K562 (cell line): ENCODE results near the gene GLRA1. TPM values are rescaled to one million over a fixed set of nuclear protein-coding genes. Genes with fewer than 3 reads are reported as not detected.
"Not testable (repeated sequence)": the region's sequence is repeated elsewhere in the genome, so short reads cannot be mapped to it uniquely, and the experiment has no call there.

Experiments
- ATAC-seq: fragments of 200-7000 bp; cut with Tn5 transposase; 3 replicates; pipeline ENCODE4 v1.9.1; 2020; ENCODE audit warnings: moderate library complexity
- BruUV-seq: library from RNA; stranded (reverse); fragments of 400-500 nt; replicated peaks from 2 replicates; lab custom pipeline; 2021; lab: Mats Ljungman, UMichigan
- CTCF ChIA-PET: fragments of 300-600 bp; formaldehyde crosslinking; extraction: SDS; loops from one replicate; lab custom pipeline; 2021; ENCODE audit warnings: low intra/inter-chr PET ratio; lab: Yijun Ruan, JAX
- POLR2A ChIA-PET: fragments of 300-600, 350-650 bp; sonication (Branson Sonifier 250); formaldehyde crosslinking; extraction: SDS; loops from one replicate; lab custom pipeline; 2021; ENCODE audit warnings: antibody characterized with exemption, inconsistent platforms; lab: Yijun Ruan, JAX
- DNase-seq, 4 experiments: peaks; one replicate each; pipeline versions ENCODE4 v3.0.0 to v3.0.0-alpha.2; 2011 to 2018; ENCODE audit warnings: low spot score in 3 of 4, mixed read lengths in 3 of 4; ENCODE audit errors: extremely low read depth in 1 of 4
- FAIRE-seq: peaks from 2 replicates; lab custom pipeline; 2011; peaks lifted over from hg19 to GRCh38; lab: Jason Lieb, UNC
- H2AFZ ChIP-seq: 2 replicates; pipeline ENCODE4 v1.6.0; 2011; ENCODE audit warnings: low read depth, low read length, control low read depth, inconsistent platforms
- H3K27ac ChIP-seq: fragments of 200-600 bp; 3 replicates; pipeline ENCODE4 v1.8.0; 2011; ENCODE audit warnings: low read depth, mild to moderate bottlenecking, control low read depth, inconsistent platforms, low read length, moderate library complexity, mixed read lengths; ENCODE audit errors: extremely low read depth
- H3K27me3 ChIP-seq, 2 experiments: fragments of 300-600 bp in 1 of 2; 2 replicates in 1 of 2; 3 replicates in 1 of 2; pipeline versions ENCODE4 v1.6.0 to v1.8.0; 2011; ENCODE audit warnings: inconsistent platforms in 2 of 2, low read length in 2 of 2, mild to moderate bottlenecking in 1 of 2, mixed read lengths in 1 of 2, moderate library complexity in 1 of 2; ENCODE audit not compliant: control insufficient read depth in 2 of 2, insufficient read depth in 2 of 2
- H3K36me3 ChIP-seq: fragments of 300-600 bp; 3 replicates; pipeline ENCODE4 v1.8.0; 2011; ENCODE audit warnings: mild to moderate bottlenecking, low read length, inconsistent platforms; ENCODE audit not compliant: control insufficient read depth, insufficient read depth
- H3K4me1 ChIP-seq, 2 experiments: fragments of 200-600 bp in 1 of 2; replicated peaks in 1 of 2; 2 replicates in 1 of 2; 3 replicates in 1 of 2; pipeline versions ENCODE4 v1.5.1 to v1.8.0; 2011; ENCODE audit warnings: inconsistent platforms in 2 of 2, low read length in 2 of 2, mild to moderate bottlenecking in 1 of 2, mixed read lengths in 1 of 2, moderate library complexity in 1 of 2; ENCODE audit not compliant: control insufficient read depth in 2 of 2, insufficient read depth in 2 of 2
- H3K4me2 ChIP-seq: 2 replicates; pipeline ENCODE4 v1.6.1; 2011; ENCODE audit warnings: low read length, control low read depth, inconsistent platforms, mixed read lengths; ENCODE audit not compliant: insufficient read depth
- H3K4me3 ChIP-seq: fragments of 200-600 bp; sonication (generic), shearing (Covaris generic); 2 replicates; pipeline ENCODE4 v1.5.1; 2016; ENCODE audit warnings: control low read depth, inconsistent platforms
- H3K79me2 ChIP-seq: fragments of 200-600 bp; 3 replicates; pipeline ENCODE4 v1.8.0; 2011; ENCODE audit warnings: low read length, inconsistent platforms; ENCODE audit not compliant: control insufficient read depth, insufficient read depth
- H3K9ac ChIP-seq, 2 experiments: 2 replicates each; pipeline versions ENCODE4 v1.6.0 to v1.6.1; 2011; ENCODE audit warnings: low read depth in 2 of 2, low read length in 2 of 2, control low read depth in 1 of 2, inconsistent platforms in 1 of 2, mild to moderate bottlenecking in 1 of 2, mixed read lengths in 1 of 2; ENCODE audit not compliant: insufficient read depth in 1 of 2
- H3K9me1 ChIP-seq: one replicate; pipeline ENCODE4 v1.6.0; 2011; ENCODE audit warnings: inconsistent platforms, mild to moderate bottlenecking, low read length, moderate library complexity; ENCODE audit not compliant: control insufficient read depth, insufficient read depth
- H3K9me3 ChIP-seq: replicated peaks from 2 replicates; pipeline ENCODE4 v1.5.1; 2011; ENCODE audit warnings: low read depth, low read length, inconsistent platforms; ENCODE audit not compliant: control insufficient read depth, insufficient read depth
- H4K20me1 ChIP-seq: replicated peaks from 2 replicates; pipeline ENCODE4 v1.6.1; 2011; ENCODE audit warnings: low read length, inconsistent platforms, mixed read lengths; ENCODE audit not compliant: control insufficient read depth, insufficient read depth
- CEBPB ChIP-seq: fragments of 450-650 bp; IDR thresholded peaks from 2 replicates; pipeline ENCODE4 v1.6.1; 2016; ENCODE audit warnings: missing genetic modification characterization, missing compliant biosample characterization
- NR1H2 ChIP-seq: sonication (generic); formaldehyde crosslinking; IDR thresholded peaks from 2 replicates; pipeline ENCODE4 v1.4.0; 2020; ENCODE audit warnings: mild to moderate bottlenecking, missing genetic modification reagents
- NRF1 ChIP-seq, 2 experiments: fragments of 450-650 bp; IDR thresholded peaks in 1 of 2; conservative IDR thresholded peaks in 1 of 2; 2 replicates each; pipeline ENCODE4 v1.6.1; 2014; ENCODE audit warnings: mild to moderate bottlenecking in 2 of 2
- TSC22D4 ChIP-seq: fragments of 450-650 bp; IDR thresholded peaks from 2 replicates; pipeline ENCODE4 v1.6.1; 2016; ENCODE audit warnings: missing genetic modification characterization, missing biosample characterization, control low read depth
- ZNF184 ChIP-seq: sonication (generic); formaldehyde crosslinking; IDR thresholded peaks from 2 replicates; pipeline ENCODE4 v1.5.0; 2020; ENCODE audit warnings: missing genetic modification reagents
- WGBS: fragments of 100-300 bp; shearing (Covaris generic); methylation state at CpG from one replicate; pipeline ENCODE4 v1.1.6; 2016; ENCODE audit warnings: low coverage, mixed read lengths; ENCODE audit not compliant: insufficient coverage; ENCODE audit errors: missing lambda C conversion rate; 5-methylcytosine and 5-hydroxymethylcytosine counted together
- in situ Hi-C: fragments of 300-500 bp; cut with MboI; formaldehyde crosslinking; loops from 4 replicates; pipeline ENCODE4 v1.15.0; 2018; ENCODE audit warnings: inconsistent platforms, mixed read lengths
- intact Hi-C: fragments of 100-400 bp; cut with micrococcal nuclease; formaldehyde crosslinking; loops from 2 replicates; pipeline ENCODE4 v1.14.2; 2022
- polyA plus RNA-seq, 8 experiments: library from polyadenylated mRNA; depleted of rRNA in 4 of 8; stranded (reverse) in 5 of 8; unstranded in 3 of 8; fragments of >200 nt; fragmentation: Nextera tagmentation in 2 of 8; fragmentation: Illumina TruSeq in 1 of 8; extraction: Ambion mirVana in 2 of 8; extraction: Trizol in 1 of 8; gene quantifications; 2 replicates each; pipeline versions ENCODE4 v1.2.1 to v1.2.3, GENCODE V29; 2011 to 2014; ENCODE audit warnings: inconsistent platforms in 1 of 8, missing spikeins in 1 of 8
- total RNA-seq, 7 experiments: library from RNA; depleted of rRNA in 6 of 7; stranded (reverse); fragments of >200 nt in 6 of 7; fragmentation: Illumina TruSeq in 2 of 7; extraction: Trizol in 2 of 7; gene quantifications; 2 replicates each; pipeline versions ENCODE4 v1.2.1 to v1.2.3, GENCODE V29; 2011 to 2021; ENCODE audit warnings: low replicate concordance in 1 of 7
- TF ChIP-seq, protein P1 (sequence below): sonication (generic); formaldehyde crosslinking; IDR thresholded peaks from 2 replicates; pipeline ENCODE4 v1.8.0; 2022; ENCODE audit warnings: missing genetic modification reagents, mild to moderate bottlenecking, moderate library complexity, borderline replicate concordance
- TF ChIP-seq, protein P2 (sequence below), 2 experiments: fragments of 450-650 bp; IDR thresholded peaks; 2 replicates each; pipeline ENCODE4 v1.6.1; 2016

The GLRA1 gene
- total and polyA plus RNA-seq, 9 of the 15 experiments (the other 6 are each of a cell fraction or from before 2014, with no cell fraction given) = not detected

DNA sequence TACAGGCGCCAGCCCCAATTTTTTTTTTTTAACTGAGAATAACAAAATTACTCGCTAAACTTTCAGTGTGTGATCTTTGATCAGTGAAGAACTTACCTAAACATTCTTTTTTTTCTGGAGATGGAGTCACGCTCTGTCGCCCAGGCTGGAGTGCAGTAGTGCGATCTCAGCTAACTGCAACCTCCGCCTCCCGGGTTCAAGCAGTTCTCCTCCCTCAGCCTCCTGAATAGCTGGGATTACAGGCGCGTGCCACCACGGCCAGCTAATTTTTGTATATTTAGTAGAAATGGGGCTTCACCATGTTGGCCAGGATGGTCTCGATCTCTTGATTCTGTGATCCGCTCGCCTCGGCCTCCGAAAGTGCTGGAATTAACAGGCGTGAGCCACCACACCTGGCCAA is 141.0 kb downstream of the GLRA1 start:
- BruUV-seq, H3K9ac ChIP-seq, H3K27me3 ChIP-seq, H3K9me3 ChIP-seq, CTCF ChIA-PET, ATAC-seq, H3K4me2 ChIP-seq, H3K27ac ChIP-seq, in situ Hi-C loops, H2AFZ ChIP-seq, intact Hi-C loops, H3K9me1 ChIP-seq, DNase-seq, FAIRE-seq, H3K4me3 ChIP-seq: not testable (repeated sequence)
- H3K36me3 ChIP-seq = peaks cover 72% of the 10 kb centered on the region
- WGBS = 95% methylated on average over 16 of the region's 16 CpGs
- POLR2A ChIA-PET = interaction anchor here (1.5 to 2.8 kb wide), 3 partner anchors 9 to 23 kb away, joined by 5 to 13 read pairs (median 11); partner anchors contain the start of gene G3BP1
- H3K79me2 ChIP-seq = peaks cover 99% of the 10 kb centered on the region
- peaks cover 36% of the 10 kb centered on the region for H4K20me1 ChIP-seq
- H3K4me1 ChIP-seq = peaks cover 3 to 28% of the 10 kb centered on the region in 2 experiments

DNA sequence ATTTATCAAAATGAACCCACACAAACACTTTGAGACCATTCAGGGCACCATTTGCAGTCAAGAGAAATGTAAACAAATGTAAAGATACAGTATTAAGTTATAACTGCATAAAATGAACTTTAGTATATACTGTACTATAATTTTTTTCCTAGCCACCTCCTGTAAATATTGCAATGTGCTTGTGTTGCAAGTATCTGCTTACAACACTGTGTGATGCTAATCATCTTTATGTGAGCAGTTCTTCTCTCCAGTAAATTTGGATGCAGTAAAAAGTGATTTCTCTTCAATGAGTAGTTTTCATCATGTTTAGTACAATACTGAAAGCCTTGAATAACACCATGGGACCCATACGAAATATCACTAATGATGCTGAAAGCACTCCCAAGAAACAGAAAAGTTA is 143.4 kb downstream of the GLRA1 start:
- Histone ChIP-seq H3K4me2 (no peak overlapping the region), H3K9ac (no peak overlapping the region), H3K4me1 (peaks cover 3 to 28% of the 10 kb centered on the region in 2 experiments), H2AFZ (no peak overlapping the region)
- intact Hi-C loops = no loop called here
- TF ChIP-seq NRF1 (conservative IDR thresholded peaks at IDR 0.05 in 1 of 2, IDR thresholded peaks at IDR 0.05 in 1 of 2) (no peak), ZNF184 (CRISPR knock-in tag) (no peak), CEBPB (peak; percentile 45; the same call in 1 of the 2 replicates), TSC22D4 (tag) (no peak), NR1H2 (CRISPR knock-in tag) (no peak)
- TF ChIP-seq, protein P1, sequence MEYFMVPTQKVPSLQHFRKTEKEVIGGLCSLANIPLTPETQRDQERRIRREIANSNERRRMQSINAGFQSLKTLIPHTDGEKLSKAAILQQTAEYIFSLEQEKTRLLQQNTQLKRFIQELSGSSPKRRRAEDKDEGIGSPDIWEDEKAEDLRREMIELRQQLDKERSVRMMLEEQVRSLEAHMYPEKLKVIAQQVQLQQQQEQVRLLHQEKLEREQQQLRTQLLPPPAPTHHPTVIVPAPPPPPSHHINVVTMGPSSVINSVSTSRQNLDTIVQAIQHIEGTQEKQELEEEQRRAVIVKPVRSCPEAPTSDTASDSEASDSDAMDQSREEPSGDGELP (CRISPR knock-in tag) = no peak
- TF ChIP-seq, protein P2, sequence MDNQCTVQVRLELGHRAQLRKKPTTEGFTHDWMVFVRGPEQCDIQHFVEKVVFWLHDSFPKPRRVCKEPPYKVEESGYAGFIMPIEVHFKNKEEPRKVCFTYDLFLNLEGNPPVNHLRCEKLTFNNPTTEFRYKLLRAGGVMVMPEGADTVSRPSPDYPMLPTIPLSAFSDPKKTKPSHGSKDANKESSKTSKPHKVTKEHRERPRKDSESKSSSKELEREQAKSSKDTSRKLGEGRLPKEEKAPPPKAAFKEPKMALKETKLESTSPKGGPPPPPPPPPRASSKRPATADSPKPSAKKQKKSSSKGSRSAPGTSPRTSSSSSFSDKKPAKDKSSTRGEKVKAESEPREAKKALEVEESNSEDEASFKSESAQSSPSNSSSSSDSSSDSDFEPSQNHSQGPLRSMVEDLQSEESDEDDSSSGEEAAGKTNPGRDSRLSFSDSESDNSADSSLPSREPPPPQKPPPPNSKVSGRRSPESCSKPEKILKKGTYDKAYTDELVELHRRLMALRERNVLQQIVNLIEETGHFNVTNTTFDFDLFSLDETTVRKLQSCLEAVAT (IDR thresholded peaks at IDR 0.05) = no peak
- TF ChIP-seq, all 486 proteins: peak for 1
- Histone ChIP-seq H3K4me3 (no peak overlapping the region), H3K79me2 (peaks cover 100% of the 10 kb centered on the region), H3K36me3 (peaks cover 70% of the 10 kb centered on the region), H3K27ac (no peak overlapping the region), H3K9me3 (no peaks in the 10 kb centered on the region), H3K27me3 (no peaks in the 10 kb centered on the region), H3K9me1 (no peaks in the 10 kb centered on the region), H4K20me1 (peaks cover 42% of the 10 kb centered on the region)
- ChIA-PET CTCF (no interaction called here), POLR2A (interaction anchor here (1.5 to 1.6 kb wide), 2 partner anchors 8 to 20 kb away, joined by 4 to 10 read pairs; partner anchors contain the start of gene G3BP1)
- 47% methylated on average over 1 of the region's 1 CpG for WGBS
- ATAC-seq (peak; percentile 15), FAIRE-seq (no peak), DNase-seq (no peak)
- in situ Hi-C loops = no loop called here
- no TSS peak for BruUV-seq
